NCI-H345 treated with DMSO at 0.1 percent for 48 hours (cell line): Measurements from ENCODE around the gene SEC14L6.
"Not testable (repeated sequence)": the region's sequence is repeated elsewhere in the genome, so short reads cannot be mapped to it uniquely, and the experiment has no call there.

Source experiments
- DNase-seq: peaks from one replicate; lab custom pipeline; 2025; ENCODE audit not compliant: unreplicated experiment; lab: John Stamatoyannopoulos, UW

SEC14L6 gene

GRCh38 chr22:30546616-30547015, at the start of gene SEC14L6:
Gene SEC14L6 (minus strand): TSS chr22:30546741. CDS start chr22:30546682, 59 bp downstream.
- no peak for DNase-seq

DNA sequence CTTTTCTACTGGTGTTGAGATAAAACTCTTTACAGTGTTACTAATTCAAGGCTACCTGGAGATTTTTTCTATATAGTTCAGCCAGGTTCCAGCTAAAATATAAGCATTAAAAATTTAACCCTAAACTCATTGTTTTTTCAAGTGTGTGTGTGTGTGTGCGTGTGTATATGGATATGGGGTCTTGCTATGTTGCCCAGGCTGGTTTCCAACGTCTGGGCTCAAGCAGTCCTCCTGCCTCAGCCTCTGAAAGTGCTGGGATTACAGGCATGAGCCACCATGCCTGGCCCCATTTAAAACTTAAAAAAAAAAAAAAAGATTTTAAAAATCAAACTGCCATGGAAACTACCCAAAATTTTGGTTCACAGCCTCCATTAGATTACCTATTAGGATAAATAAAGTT, 49.7 kb upstream of the SEC14L6 start:
- no peak for DNase-seq

DNA sequence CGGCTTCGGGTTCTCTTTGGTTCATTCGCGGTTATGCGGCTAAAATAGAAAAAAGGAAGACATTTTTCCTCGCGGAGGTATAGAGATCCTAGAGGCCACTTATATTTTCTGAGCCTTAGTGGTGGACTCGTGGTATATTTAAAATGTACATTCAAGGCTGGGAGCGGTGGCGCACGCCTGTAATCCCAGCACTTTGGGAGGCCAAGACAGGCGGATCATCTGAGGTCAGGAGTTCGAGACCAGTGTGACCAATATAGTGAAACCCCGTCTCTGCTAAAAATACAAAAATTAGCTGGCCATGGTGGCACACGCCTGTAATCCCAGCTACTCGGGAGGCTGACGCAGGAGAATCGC, 45.8 kb upstream of the SEC14L6 start:
- DNase-seq, result not testable (repeated sequence)

- DNase-seq, result peak; percentile 93
Measured at GRCh38 chr22:30591588-30592359, 45.2 kb upstream of the SEC14L6 start, which contains the start of gene PES1. Gene PES1 (minus strand): TSS chr22:30591910. CDS start chr22:30591833, 77 bp downstream.

GRCh38 chr22:30591191-30591587, 44.6 kb upstream of the SEC14L6 start:
- no peak for DNase-seq

DNA sequence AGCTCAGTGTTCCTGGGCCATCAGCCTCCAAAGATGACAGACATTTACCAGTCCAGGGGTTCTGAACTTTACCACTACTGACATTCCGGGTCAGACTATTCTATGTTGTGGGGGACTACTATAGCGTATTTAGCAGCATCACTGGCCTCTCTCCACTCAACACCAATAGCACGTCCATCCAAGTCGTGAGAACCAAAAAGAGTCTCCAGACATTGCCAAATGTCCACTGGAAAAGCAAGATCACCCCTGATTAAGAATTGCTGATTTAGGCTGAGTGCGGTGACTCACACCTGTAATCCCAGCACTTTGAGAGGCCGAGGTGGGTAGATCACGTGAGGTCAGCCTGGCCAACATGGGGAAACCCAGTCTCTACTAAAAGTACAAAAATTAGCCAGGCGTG, 39.9 kb upstream of the SEC14L6 start:
- DNase-seq, result no peak

- no peak for DNase-seq
Measured at GRCh38 chr22:30584441-30584840, 37.9 kb upstream of the SEC14L6 start.

GRCh38 chr22:30582788-30583545, 36.4 kb upstream of the SEC14L6 start:
- no peak for DNase-seq

DNA sequence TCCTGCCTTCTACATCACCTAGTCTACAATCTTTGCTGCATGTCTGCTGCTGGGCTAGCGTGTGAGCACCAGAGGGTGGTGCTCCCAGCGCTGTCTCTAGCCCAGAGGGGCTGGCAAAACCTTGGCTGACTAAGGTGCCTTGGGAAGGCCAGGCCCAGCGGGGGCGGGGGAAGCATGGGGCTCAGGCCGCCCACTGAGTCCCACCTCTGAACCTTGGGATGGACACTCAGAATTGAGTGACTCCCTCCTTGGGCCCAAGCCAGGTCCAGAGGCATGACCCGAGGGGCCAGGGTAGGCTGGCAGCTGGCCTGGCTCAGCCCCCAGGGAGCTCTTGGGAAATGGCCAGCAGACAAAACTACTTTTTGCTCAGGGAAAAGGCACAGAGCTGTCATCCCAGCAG, 35.5 kb upstream of the SEC14L6 start:
- DNase-seq, result no peak

DNA sequence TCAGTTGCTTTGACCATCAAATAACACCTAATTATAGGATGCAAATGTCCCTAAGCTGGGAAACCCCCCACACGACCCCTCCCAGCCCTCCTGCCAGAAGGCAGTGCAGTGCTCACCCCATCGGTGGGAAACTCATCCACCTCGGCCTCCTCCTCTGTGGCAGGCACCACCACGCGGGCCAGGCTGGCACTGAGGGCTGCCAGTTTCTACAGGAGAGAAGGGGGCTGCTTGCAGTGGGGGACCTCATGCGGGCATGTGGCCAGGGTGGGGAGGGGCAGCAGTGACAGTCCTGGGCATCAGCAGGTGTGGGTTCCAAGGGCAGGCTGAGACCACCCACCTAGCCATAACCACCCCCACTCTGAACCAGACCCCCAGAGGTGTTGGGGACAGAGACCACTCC, 34.4 kb upstream of the SEC14L6 start:
- no peak for DNase-seq

DNA sequence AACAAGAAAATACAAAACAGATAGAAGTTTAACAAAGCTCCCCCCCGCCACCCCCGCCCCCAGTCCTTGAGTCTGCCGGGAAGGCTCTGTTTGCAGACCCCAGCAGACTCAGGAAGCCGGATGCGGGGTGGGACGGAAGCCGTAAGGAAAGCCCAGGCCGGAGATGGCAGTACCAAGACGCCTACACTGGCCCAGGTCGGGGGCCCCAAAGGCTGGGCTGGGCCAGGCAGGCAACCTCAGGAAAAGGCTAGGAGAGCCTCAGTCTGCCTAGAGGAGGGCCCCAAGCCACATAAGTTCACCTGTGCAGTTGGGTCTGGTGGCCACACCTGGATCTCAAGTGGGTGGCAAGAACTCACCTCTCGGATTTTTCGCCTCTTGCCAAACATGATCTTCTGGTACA, 31.9 kb upstream of the SEC14L6 start:
- DNase-seq, result no peak

DNA sequence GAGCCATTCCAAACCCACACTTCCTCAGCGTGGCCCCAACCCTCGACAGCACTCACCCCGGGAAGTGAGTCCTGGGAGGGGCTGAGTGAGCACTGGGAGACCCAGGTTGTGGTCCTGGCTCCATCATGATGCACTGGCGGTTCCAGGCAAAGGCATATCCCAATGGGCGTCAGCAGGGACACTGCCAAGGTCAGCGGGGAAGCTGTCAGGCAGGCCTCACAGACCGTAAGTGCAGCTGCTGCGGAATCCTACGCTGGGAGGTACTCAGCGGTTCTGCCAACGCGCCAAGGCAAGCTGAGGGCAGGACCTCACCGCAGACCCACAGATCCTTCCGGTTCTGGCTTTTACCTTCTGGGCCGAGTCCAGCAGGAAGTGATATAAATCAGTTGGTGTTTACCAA, 29.3 kb upstream of the SEC14L6 start:
- DNase-seq, result no peak

- DNase-seq, result no peak
Measured at GRCh38 chr22:30574997-30575671, 28.6 kb upstream of the SEC14L6 start.

GRCh38 chr22:30574095-30574981, 27.8 kb upstream of the SEC14L6 start, which contains the start of gene GAL3ST1:
Gene GAL3ST1 (minus strand): TSS chr22:30574665. CDS start chr22:30557392, 17,273 bp downstream.
- no peak for DNase-seq

DNA sequence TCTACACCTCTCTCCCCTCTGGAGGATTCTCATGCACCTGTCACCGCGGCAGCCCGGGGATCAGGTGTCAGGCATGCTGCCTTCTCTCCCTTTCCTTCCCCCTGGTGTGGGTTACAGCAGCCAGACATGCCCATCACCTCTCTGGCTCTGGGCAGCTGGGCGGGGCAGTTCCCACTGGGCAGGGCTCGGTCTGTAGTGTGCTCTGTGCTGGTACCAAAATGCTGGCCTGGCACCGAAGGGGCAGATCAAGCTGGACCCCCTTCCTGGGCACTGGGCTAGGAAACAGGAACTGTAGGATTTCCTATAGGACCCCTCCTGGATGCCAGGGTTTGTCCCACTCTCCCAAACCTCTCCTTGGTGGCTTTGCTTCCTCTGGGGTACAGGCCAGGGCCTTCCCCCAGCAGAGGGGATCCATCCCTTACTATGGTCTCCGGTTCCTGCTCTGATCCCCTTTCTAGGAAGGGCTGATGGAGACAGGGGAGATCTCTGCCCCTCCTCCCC, 27.1 kb upstream of the SEC14L6 start:
- DNase-seq, result no peak

- no peak for DNase-seq
Measured at GRCh38 chr22:30572840-30573593, 26.5 kb upstream of the SEC14L6 start.

DNA sequence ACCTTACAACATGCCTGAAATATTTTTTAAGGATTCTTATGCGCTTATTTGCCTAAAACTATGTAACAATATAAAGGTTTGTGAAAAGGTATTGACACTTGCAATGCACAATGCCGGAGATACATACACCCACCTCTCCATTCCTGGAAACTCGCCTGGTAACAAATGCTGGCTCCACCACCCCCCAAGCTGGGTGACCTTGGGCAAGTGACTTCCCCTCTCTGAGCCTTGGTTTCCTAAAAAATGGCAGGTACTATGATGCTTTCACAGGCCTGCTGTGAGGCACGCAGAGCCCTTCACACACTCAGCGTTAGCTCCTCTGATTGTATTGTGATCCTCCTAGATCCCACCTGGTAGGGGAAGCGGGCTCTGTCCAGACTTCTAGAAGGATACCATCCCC, 25.7 kb upstream of the SEC14L6 start:
- DNase-seq, result no peak

DNA sequence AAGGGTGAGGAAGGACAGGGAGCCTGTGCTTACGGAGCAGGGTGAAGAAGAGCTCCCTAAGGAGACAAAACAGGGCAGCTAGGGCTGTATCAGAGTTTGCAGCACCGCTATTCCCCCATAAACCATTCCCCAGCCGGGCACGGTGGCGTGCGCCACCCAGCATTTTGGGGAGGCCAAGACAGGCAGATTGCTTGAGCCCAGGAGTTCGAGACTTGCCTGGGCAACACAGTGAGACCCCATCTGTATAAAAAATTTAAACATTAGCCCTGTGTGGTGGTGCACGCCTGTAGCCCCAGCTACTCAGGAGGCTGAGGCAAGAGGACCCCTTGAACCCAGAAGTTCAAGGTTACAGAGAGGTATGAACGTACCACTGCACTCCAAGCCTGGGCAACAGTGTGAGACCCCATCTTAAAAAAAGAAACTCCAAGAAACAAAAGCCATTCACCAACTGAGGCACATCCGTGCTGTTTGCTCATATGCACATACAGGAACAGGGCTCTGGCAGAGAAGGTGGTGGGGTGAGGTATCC, 23.2 kb upstream of the SEC14L6 start:
- DNase-seq, result no peak

GRCh38 chr22:30568137-30568805, 21.7 kb upstream of the SEC14L6 start:
- DNase-seq, result no peak
